ENCODE results near the gene POLR3K. TPM values are rescaled to one million over a fixed set of nuclear protein-coding genes. Genes with fewer than 3 reads are reported as not detected.

The POLR3K gene
- total RNA-seq, 4 donors from 2014 or later: 0.66 to 8.6 (median 3.1) TPM

GRCh38 chr16:9903-10665, 43.3 kb downstream of the POLR3K start:
- DNase-seq (ENCODE audit: low spot score in 2 of 2): no peak
- no peaks in the 10 kb centered on the region for H3K27me3 ChIP-seq
- H3K27ac ChIP-seq: no peak overlapping the region
- H3K4me1 ChIP-seq: no peaks in the 10 kb centered on the region
- TF ChIP-seq POLR2A (IDR thresholded peaks at IDR 0.05): no peak
- TF ChIP-seq EP300 (IDR thresholded peaks at IDR 0.05): no peak
- no peak for TF ChIP-seq CTCF (IDR thresholded peaks at IDR 0.05)
- 67% methylated on average over 46 of the region's 48 CpGs; no CpG with 5 or more reads in 1 of the 2 donors for WGBS, 2 donors
- no peak overlapping the region for H3K4me3 ChIP-seq
- H3K36me3 ChIP-seq: no peaks in the 10 kb centered on the region
- H3K9me3 ChIP-seq: no peaks in the 10 kb centered on the region

Small RNAs within 50 kb of the gene (small RNA-seq; reads per million reads assigned to genes)
- gene MIR6859-4 (not detected), gene Z69720.2 (not detected)

Other genes starting within 250 kb of the POLR3K start
- gene SNRNP25, start 220 bp upstream of the POLR3K start, total RNA-seq: 10 to 100 TPM in 3 of 4 donors, 1 to 10 TPM in 1; 9.3 to 21.6 (median 15.7) TPM
- 100 to 1,000 TPM in 3 of 4 donors, 10 to 100 TPM in 1; 92.7 to 157 (median 137) TPM for gene RHBDF1, start 19.0 kb upstream of the POLR3K start, total RNA-seq
- gene MPG, start 24.6 kb upstream of the POLR3K start, total RNA-seq: 100 to 1,000 TPM in 2 of 4 donors, 10 to 100 TPM in 2; 74.3 to 190 (median 115) TPM
- 10 to 100 TPM; 32.1 to 40.8 (median 36.7) TPM for gene NPRL3, start 85.1 kb upstream of the POLR3K start, total RNA-seq
- not detected for gene HBZ, start 99.0 kb upstream of the POLR3K start, total RNA-seq
- 1 to 10 TPM in 1 of 4 donors, not detected in 3; 3.3 TPM for gene HBM, start 112.4 kb upstream of the POLR3K start, total RNA-seq
- gene HBA2, start 119.3 kb upstream of the POLR3K start, total RNA-seq: 100 to 1,000 TPM in 2 of 4 donors, 10 to 100 TPM in 2; 10.1 to 495 (median 102) TPM
- 100 to 1,000 TPM in 1 of 4 donors, 10 to 100 TPM in 2, not detected in 1; 48.4 to 135 (median 81.6) TPM for gene HBA1, start 123.1 kb upstream of the POLR3K start, total RNA-seq
- not detected for gene HBQ1, start 126.9 kb upstream of the POLR3K start, total RNA-seq
- gene LUC7L, start 175.8 kb upstream of the POLR3K start, total RNA-seq: 100 to 1,000 TPM; 109 to 180 (median 123) TPM
- gene FAM234A, start 181.2 kb upstream of the POLR3K start, total RNA-seq: 100 to 1,000 TPM in 2 of 4 donors, 10 to 100 TPM in 2; 73.5 to 192 (median 99.0) TPM
- gene RGS11, start 222.3 kb upstream of the POLR3K start, total RNA-seq: 10 to 100 TPM; 20.8 to 59.0 (median 29.7) TPM
- not detected for gene ARHGDIG, start 227.0 kb upstream of the POLR3K start, total RNA-seq
- gene PDIA2, start 229.6 kb upstream of the POLR3K start, total RNA-seq: 1 to 10 TPM; 3.3 to 8.8 (median 3.7) TPM